ENCODE data around the gene SLC47A2. TPM values are rescaled to one million over a fixed set of nuclear protein-coding genes. Genes with fewer than 3 reads are reported as not detected.

SLC47A2 gene
- polyA plus RNA-seq, 1 donor (not counting 4 experiments of a cell fraction or from before 2014, with no cell fraction given), result 0.88 TPM

DNA sequence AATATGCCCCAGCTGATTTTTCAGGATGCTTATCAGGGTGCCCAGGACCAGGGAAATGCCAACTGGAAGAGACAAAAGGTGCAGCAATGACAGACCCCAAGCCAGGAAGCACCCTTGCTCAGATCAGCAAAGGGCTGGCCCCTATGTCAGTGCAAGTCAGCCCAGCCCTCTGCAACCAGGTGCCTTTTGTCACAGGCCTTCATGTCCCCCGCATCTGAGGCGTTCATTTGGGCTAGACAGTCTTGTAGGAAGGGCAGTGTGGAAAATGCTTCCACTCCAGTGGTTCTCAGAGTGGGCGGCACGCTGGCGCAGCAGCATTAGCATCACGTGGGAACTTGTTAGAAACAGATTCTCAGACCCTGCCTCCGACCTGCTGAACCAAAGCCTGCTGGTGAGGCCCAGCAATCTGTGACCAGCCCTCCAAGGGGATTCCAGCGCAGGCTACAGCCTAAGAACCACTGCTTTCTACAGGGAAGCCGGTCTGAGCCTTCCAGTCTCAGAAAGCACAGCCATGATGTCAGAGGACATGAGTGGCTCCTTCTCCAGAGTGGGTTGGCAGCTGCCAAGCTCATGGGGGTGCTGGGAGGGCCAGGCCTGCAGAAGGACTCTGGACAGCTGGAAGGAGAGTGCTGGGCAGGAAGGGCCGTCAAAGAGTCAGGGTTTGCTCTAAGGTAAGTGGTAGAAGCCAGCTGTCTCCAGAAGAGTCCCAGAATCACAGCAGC lies 13.1 kb downstream of the SLC47A2 start:
- Histone ChIP-seq H3K27me3 (ENCODE audit: control insufficient read depth, extremely low read depth, insufficient read depth, low read length) (no peaks in the 10 kb centered on the region), H2AFZ (ENCODE audit: control insufficient read depth, low read length) (no peak overlapping the region), H3K27ac (ENCODE audit: control insufficient read depth, insufficient read depth, low read length) (no peak overlapping the region), H3K9me1 (ENCODE audit: control insufficient read depth, extremely low read depth, insufficient read depth, low read length) (no peaks in the 10 kb centered on the region), H3K4me1 (ENCODE audit: control insufficient read depth, extremely low read depth, insufficient read depth, low read length) (peaks cover 14% of the 10 kb centered on the region), H3K9ac (ENCODE audit: control insufficient read depth, extremely low read depth, insufficient read depth, low read length) (no peak overlapping the region), H4K20me1 (ENCODE audit: control insufficient read depth, extremely low read depth, insufficient read depth, low read length) (no peaks in the 10 kb centered on the region), H3K79me2 (ENCODE audit: control insufficient read depth, insufficient read depth, low read length) (no peaks in the 10 kb centered on the region), H3K4me2 (ENCODE audit: control insufficient read depth, extremely low read depth, insufficient read depth, low read depth, low read length) (no peak overlapping the region), H3K4me3 (ENCODE audit: control insufficient read depth in 2 of 3, extremely low read depth in 1 of 3, insufficient read depth in 2 of 3, low read depth in 1 of 3, low read length in 3 of 3) (no peak overlapping the region), H3K9me3 (ENCODE audit: control insufficient read depth, low read depth, low read length) (no peaks in the 10 kb centered on the region), H3K36me3 (ENCODE audit: control insufficient read depth in 2 of 2, extremely low read depth in 1 of 2, insufficient read depth in 2 of 2, low read length in 2 of 2) (no peaks in the 10 kb centered on the region)
- TF ChIP-seq EZH2 (IDR thresholded peaks at IDR 0.05; ENCODE audit: low read length), result no peak
- TF ChIP-seq, protein P1, sequence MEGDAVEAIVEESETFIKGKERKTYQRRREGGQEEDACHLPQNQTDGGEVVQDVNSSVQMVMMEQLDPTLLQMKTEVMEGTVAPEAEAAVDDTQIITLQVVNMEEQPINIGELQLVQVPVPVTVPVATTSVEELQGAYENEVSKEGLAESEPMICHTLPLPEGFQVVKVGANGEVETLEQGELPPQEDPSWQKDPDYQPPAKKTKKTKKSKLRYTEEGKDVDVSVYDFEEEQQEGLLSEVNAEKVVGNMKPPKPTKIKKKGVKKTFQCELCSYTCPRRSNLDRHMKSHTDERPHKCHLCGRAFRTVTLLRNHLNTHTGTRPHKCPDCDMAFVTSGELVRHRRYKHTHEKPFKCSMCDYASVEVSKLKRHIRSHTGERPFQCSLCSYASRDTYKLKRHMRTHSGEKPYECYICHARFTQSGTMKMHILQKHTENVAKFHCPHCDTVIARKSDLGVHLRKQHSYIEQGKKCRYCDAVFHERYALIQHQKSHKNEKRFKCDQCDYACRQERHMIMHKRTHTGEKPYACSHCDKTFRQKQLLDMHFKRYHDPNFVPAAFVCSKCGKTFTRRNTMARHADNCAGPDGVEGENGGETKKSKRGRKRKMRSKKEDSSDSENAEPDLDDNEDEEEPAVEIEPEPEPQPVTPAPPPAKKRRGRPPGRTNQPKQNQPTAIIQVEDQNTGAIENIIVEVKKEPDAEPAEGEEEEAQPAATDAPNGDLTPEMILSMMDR (optimal IDR thresholded peaks at IDR 0.05 in 1 of 3, IDR thresholded peaks at IDR 0.05 in 1 of 3, conservative IDR thresholded peaks at IDR 0.05 in 1 of 3; ENCODE audit: extremely low read depth in 1 of 3, insufficient read depth in 2 of 3, low read length in 3 of 3), result no peak
- FAIRE-seq (no peak), DNase-seq (ENCODE audit: low read depth, low spot score) (no peak)
- dilution Hi-C loops (cut with MboI; ENCODE audit: extremely low pct_ligation_motif_present, low sequenced_read_pairs), result no loop called here

DNA sequence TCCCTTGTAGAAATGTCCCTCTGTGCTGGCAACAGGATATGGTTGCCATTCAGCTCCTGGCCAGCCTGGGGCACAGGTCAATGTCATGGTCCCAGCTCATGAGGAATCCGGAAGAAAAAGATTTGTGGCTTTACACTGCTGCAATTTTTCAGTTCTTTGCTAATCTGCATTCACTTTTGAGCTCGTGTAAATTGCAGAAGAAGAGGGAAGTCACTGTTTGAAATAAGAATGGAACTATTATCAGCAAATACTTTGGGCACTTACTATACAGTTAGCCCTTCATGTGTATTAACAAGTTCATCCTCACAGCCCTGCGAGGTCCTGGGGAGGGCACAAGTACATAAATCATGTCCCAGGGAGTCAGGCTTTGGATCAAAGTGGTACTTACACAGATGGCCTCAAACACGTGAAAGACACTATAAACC lies 14.2 kb downstream of the SLC47A2 start:
- TF ChIP-seq, protein P1 (optimal IDR thresholded peaks at IDR 0.05 in 1 of 3, IDR thresholded peaks at IDR 0.05 in 1 of 3, conservative IDR thresholded peaks at IDR 0.05 in 1 of 3; ENCODE audit: extremely low read depth in 1 of 3, insufficient read depth in 2 of 3, low read length in 3 of 3), result no peak
- no peak for TF ChIP-seq EZH2 (IDR thresholded peaks at IDR 0.05; ENCODE audit: low read length)
- no peaks in the 10 kb centered on the region for H3K36me3 ChIP-seq (ENCODE audit: control insufficient read depth in 2 of 2, extremely low read depth in 1 of 2, insufficient read depth in 2 of 2, low read length in 2 of 2)
- no peak overlapping the region for H3K27ac ChIP-seq (ENCODE audit: control insufficient read depth, insufficient read depth, low read length)
- H2AFZ ChIP-seq (ENCODE audit: control insufficient read depth, low read length), result no peak overlapping the region
- FAIRE-seq (no peak), DNase-seq (ENCODE audit: low read depth, low spot score) (no peak)
- peaks cover 8% of the 10 kb centered on the region for H3K4me1 ChIP-seq (ENCODE audit: control insufficient read depth, extremely low read depth, insufficient read depth, low read length)
- H3K9me1 ChIP-seq (ENCODE audit: control insufficient read depth, extremely low read depth, insufficient read depth, low read length), result no peaks in the 10 kb centered on the region
- H3K27me3 ChIP-seq (ENCODE audit: control insufficient read depth, extremely low read depth, insufficient read depth, low read length), result no peaks in the 10 kb centered on the region
- H3K9me3 ChIP-seq (ENCODE audit: control insufficient read depth, low read depth, low read length), result no peaks in the 10 kb centered on the region
- no peaks in the 10 kb centered on the region for H3K79me2 ChIP-seq (ENCODE audit: control insufficient read depth, insufficient read depth, low read length)
- H3K4me3 ChIP-seq (ENCODE audit: control insufficient read depth in 2 of 3, extremely low read depth in 1 of 3, insufficient read depth in 2 of 3, low read depth in 1 of 3, low read length in 3 of 3), result no peak overlapping the region
- H4K20me1 ChIP-seq (ENCODE audit: control insufficient read depth, extremely low read depth, insufficient read depth, low read length), result no peaks in the 10 kb centered on the region
- dilution Hi-C loops (cut with MboI; ENCODE audit: extremely low pct_ligation_motif_present, low sequenced_read_pairs), result no loop called here
- H3K4me2 ChIP-seq (ENCODE audit: control insufficient read depth, extremely low read depth, insufficient read depth, low read depth, low read length), result no peak overlapping the region
- H3K9ac ChIP-seq (ENCODE audit: control insufficient read depth, extremely low read depth, insufficient read depth, low read length), result no peak overlapping the region
